HG02678 (cell line): Measurements from ENCODE around the gene RNF144B.
A peak's percentile ranks its signal among the peaks of the same experiment; 100 is the strongest.

ENCODE experiments used
- ATAC-seq: cut with Tn5 transposase; IDR thresholded peaks from one replicate; pipeline ENCODE4 v1.9.1; 2021; ENCODE audit warnings: mild to moderate bottlenecking, moderate library complexity; ENCODE audit not compliant: unreplicated experiment

The RNF144B gene

GRCh38 chr6:18478610-18479009, 91.5 kb downstream of the RNF144B start:
- no peak for ATAC-seq

DNA sequence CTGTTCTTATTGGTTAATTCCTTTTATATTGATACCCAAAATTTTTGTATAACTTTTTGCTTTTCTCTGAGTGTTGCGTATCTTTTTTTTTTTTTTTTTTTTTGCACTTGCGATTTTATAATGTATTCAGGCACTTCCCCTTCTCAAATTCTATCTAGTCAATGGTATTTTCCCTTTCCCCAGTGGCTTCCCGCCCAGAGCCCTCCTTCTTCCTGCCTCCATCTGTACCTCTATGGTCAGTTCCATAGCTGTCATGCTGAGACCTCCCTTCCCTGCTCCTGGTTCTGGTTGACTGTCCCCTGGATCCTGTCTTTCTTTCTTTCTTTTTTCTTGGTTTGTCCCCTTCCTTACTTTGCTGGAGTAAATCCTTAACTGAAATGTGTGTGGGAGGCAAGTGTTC, 94.7 kb downstream of the RNF144B start:
- no peak for ATAC-seq

DNA sequence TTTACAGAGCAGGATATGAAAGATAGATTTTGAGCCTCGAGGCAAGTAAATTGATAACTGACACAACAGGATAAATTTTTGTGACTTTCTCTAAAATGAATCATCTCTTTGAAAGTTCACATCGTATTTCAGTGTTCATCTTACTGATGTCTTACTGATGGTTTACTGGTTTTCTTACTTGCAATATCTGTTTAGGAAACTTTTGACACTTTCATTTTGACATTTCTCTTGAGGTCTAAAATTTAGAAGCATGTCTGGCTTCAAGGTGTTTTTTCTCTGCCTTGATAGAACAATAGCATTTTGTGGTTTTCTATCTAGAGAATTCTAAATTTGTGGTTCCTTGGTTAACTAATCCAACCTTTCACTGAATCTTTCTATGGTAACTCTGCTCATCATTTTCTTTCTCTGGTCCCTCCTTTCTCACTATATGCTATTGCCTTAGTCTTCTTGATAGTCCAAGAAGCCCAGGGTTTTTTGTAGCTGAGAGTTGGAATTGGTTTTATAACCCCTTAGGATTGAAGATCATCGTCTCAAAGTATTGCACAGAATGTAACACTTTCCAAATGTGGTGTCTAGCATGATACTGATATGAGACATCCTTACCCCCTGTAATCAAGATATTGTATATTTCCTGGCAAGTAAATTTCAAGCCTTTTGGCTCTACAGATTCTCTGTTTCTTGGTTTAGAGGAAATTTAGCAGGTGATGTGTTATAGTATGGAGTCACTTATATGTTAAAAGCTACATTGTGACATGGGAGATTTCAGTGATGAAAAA, 98.7 kb downstream of the RNF144B start:
- no peak for ATAC-seq

DNA sequence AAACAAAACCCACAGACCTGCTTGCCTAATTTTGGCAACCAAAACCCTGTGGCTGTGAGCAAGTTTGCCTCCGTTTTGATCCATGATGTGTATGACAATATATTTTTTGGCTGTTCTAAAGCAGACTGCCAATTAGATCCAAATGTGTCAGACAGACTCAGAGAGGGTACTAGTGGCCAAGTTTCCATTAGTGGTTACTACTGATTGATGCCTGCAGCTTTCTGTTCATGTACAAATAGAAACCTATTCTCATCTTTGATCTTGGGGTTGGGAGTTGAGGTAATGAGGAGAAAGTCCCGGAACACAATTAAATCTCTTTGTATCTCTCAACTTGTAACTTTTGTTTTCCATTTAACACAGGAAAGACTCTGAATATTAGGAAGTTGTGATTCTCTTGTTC, 100.9 kb downstream of the RNF144B start:
- no peak for ATAC-seq

- no peak for ATAC-seq
Observed at GRCh38 chr6:18488526-18489270, 101.5 kb downstream of the RNF144B start.

DNA sequence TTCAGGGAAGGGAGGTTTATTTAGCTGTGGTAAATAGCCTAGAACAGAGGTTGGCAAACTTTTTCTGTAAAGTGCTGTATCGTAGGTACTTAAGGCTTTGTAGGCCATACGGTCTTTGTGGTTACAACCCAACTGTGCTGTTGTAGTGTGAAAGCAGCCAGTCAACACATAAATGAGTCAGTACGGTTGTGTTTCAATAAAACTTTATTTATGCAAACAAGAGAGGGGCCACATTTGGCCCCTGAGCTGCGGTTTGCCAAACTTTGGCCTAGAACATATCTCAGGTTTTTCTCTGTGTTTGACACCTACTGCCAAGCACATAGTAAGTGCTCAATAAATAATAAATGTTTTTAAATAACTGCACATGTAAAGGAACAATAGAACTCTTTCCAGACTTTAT, 102.2 kb downstream of the RNF144B start:
- no peak for ATAC-seq

DNA sequence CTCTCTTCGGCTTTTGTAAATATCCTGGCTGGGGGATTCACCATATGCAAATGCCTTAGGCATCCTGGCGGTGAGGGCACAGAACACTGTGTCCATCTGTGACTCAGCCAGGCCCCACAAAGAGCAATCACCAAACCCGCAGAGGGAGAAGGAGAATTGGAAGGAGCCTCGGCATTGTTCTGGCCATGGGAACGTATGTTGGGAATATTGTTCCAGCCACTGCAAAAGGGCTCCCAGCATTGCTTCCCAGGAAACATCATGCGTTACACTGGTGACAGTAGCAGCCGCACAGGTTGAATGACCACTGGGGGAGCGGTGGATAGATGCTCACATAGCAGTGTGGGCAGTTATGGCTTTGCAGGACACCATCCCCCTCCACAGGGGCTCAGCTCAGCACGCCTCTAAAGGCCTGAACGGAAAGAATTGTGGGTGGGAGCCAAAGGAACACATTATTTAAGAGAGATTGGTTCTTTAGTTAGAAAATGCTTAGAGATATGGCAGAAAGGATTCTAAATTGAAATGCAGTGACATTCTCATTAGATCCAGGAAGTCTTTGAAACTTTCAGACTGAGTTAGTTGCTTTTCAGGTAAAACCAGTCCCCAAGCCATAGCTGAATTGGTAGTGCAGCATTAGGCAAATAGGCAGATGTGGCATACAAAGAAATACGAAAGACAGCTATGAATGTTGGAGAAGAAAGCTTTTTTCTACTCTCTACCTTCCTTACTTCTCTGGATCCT, 104.3 kb downstream of the RNF144B start:
- no peak for ATAC-seq

DNA sequence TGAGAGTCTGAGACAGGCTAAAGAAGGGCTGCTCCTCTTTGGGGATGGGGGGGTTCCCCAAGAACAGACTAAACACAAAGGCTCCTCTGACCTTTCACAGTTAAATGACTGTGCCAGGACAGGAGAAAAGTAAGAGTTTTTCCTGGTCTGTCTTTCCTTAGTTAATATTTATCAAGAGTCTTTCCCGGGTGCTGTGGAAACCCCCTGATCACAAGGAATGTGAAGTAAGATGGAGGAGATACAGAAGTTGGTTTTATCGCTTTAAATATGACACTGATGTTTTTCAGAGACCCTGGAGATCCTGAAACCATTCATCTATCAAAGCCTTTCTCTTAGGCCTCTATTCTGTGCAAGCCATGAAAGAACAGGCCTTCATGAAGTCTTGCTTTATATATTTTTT, 105.8 kb downstream of the RNF144B start:
- ATAC-seq, result no peak

DNA sequence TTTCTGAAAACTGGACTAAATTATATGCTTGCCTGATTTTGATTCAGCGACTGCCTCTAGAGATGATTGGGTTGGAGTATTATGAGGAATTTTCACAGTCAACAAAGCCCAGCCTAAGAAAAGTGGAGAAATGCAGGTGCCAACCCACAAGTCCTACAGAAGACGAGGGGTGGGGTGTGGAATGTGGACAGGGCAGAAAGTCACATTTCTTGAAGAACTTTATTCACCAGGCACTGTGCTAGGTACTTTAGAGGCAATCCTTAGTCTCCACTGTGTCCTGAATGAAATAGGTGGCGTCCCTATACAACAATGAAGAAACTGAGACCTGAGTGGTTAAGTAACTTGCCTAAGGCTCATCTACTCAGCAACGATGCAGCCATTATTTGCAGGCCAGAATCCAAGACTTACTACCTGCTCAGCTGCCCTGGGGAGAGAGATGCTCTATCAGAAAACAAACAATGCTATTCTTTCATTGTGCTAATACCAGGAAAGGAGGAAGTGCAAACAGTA, 106.3 kb downstream of the RNF144B start:
- no peak for ATAC-seq

GRCh38 chr6:18493925-18494324, 106.8 kb downstream of the RNF144B start:
- no peak for ATAC-seq

DNA sequence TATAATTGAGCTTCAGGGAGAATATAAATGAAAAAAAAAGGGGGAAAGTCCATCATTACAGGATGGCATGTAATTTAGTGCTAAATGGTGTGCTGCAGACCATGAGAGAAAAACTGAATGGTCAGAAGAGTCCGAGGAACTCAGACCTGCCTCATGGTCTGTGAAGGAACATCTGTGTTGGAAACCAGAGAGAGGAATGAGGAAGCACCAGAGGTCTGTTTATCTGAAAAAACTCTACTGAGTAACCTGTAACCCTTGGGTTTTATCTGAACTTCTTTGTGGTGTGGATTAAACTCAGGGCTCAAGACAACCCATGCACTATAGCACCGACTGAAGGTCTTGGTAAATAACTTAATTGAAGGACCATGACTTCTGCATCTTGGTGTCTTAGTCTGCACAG, 108.1 kb downstream of the RNF144B start:
- ATAC-seq, result no peak

- ATAC-seq, result no peak
Observed at GRCh38 chr6:18496462-18496861, 109.3 kb downstream of the RNF144B start.

GRCh38 chr6:18497006-18497405, 109.9 kb downstream of the RNF144B start:
- ATAC-seq, result no peak

DNA sequence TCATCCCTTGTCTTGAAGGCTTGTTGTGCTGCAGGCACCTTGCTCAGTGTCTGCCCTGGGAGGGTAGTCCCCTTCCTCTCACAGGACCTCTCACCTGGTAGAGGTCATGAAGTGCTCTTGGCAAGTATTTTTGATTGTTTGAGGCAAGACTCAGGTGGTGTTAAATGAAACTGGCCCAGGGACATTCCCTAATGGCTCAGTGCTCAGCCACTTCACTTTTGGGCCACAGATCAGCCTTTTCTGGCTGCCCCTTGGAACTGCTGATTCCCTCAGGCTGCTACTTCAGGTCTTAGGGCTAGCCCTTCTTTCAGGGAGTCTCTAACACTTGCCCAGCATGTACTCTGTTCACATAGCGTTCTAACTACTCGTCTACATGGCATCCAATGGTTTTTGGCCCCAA, 111.3 kb downstream of the RNF144B start:
- no peak for ATAC-seq

GRCh38 chr6:18500921-18501662, 113.9 kb downstream of the RNF144B start:
- no peak for ATAC-seq

GRCh38 chr6:18501663-18502013, 114.5 kb downstream of the RNF144B start:
- ATAC-seq, result peak; percentile 43

DNA sequence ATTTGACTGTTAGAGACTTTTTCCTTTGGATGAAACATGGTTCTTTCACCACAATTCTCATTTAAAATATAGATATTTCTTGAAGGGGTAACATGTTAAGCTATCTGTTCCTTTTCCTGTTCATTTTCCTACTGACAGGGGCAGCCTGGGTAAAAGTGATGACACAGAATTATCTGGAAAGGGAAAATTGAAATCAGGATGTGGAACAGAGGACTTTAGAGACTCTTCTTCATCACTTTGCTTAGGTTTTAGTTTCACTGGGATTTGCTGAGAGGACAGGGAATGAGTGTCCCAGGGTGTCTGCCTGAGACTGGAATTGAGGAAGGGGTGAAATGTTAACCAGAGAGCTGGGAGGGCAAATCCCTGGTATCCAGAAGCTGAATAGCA, 116.0 kb downstream of the RNF144B start:
- no peak for ATAC-seq

GRCh38 chr6:18503593-18504231, 116.6 kb downstream of the RNF144B start:
- peak; percentile 74 for ATAC-seq

GRCh38 chr6:18504232-18504596, 117.1 kb downstream of the RNF144B start:
- no peak for ATAC-seq

- no peak for ATAC-seq
Observed at GRCh38 chr6:18506382-18507017, 119.3 kb downstream of the RNF144B start.
